ENCODE data around the gene HBD.

The HBD gene

GRCh38 chr11:5233307-5233706, 976 bp downstream of the HBD start:
- DNase-seq (ENCODE audit: extremely low spot score) = no peak
- CTCF ChIA-PET = no interaction called here
- POLR2A ChIA-PET = no interaction called here
- TF ChIP-seq FOXK2 (IDR thresholded peaks at IDR 0.05) (no peak), FOXA1 (IDR thresholded peaks at IDR 0.05) (no peak), ELF4 (IDR thresholded peaks at IDR 0.05) (no peak), SUZ12 (IDR thresholded peaks at IDR 0.05) (no peak)

GRCh38 chr11:5232821-5233220, 1.5 kb downstream of the HBD start:
- ChIA-PET CTCF (no interaction called here), POLR2A (no interaction called here)

GRCh38 chr11:5232176-5232575, 2.1 kb downstream of the HBD start:
- CTCF ChIA-PET = no interaction called here

More at GRCh38 chr11:5232821-5233220, 1.5 kb downstream of the HBD start:
- TF ChIP-seq, protein P1, sequence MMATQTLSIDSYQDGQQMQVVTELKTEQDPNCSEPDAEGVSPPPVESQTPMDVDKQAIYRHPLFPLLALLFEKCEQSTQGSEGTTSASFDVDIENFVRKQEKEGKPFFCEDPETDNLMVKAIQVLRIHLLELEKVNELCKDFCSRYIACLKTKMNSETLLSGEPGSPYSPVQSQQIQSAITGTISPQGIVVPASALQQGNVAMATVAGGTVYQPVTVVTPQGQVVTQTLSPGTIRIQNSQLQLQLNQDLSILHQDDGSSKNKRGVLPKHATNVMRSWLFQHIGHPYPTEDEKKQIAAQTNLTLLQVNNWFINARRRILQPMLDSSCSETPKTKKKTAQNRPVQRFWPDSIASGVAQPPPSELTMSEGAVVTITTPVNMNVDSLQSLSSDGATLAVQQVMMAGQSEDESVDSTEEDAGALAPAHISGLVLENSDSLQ (IDR thresholded peaks at IDR 0.05) = no peak
- TF ChIP-seq TARDBP (IDR thresholded peaks at IDR 0.05) (no peak), NFRKB (IDR thresholded peaks at IDR 0.05) (no peak), FOXK2 (IDR thresholded peaks at IDR 0.05) (no peak), ZNF384 (IDR thresholded peaks at IDR 0.05) (no peak), L3MBTL2 (conservative IDR thresholded peaks at IDR 0.05) (no peak), ARNT (IDR thresholded peaks at IDR 0.05) (no peak), LEF1 (IDR thresholded peaks at IDR 0.05; ENCODE audit: borderline replicate concordance) (no peak), BHLHE40 (IDR thresholded peaks at IDR 0.05; ENCODE audit: borderline replicate concordance) (no peak), CTBP1 (IDR thresholded peaks at IDR 0.05; ENCODE audit: borderline replicate concordance) (no peak), SP1 (IDR thresholded peaks at IDR 0.05) (no peak), FOXA1 (IDR thresholded peaks at IDR 0.05) (no peak), FOXM1 (IDR thresholded peaks at IDR 0.05; ENCODE audit: borderline replicate concordance) (no peak), SUZ12 (IDR thresholded peaks at IDR 0.05) (no peak), HDGF (IDR thresholded peaks at IDR 0.05; ENCODE audit: borderline replicate concordance) (no peak), ELF4 (IDR thresholded peaks at IDR 0.05) (no peak)
- no peak for DNase-seq (ENCODE audit: extremely low spot score)

GRCh38 chr11:5231111-5231510, 3.2 kb downstream of the HBD start:
- TF ChIP-seq SP1 (IDR thresholded peaks at IDR 0.05) (no peak), HDGF (IDR thresholded peaks at IDR 0.05; ENCODE audit: borderline replicate concordance) (no peak), SUZ12 (IDR thresholded peaks at IDR 0.05) (no peak), ZNF384 (IDR thresholded peaks at IDR 0.05) (no peak), FOXA1 (IDR thresholded peaks at IDR 0.05) (no peak), CTBP1 (IDR thresholded peaks at IDR 0.05; ENCODE audit: borderline replicate concordance) (no peak), ELF4 (IDR thresholded peaks at IDR 0.05) (no peak), LEF1 (IDR thresholded peaks at IDR 0.05; ENCODE audit: borderline replicate concordance) (no peak), FOXM1 (IDR thresholded peaks at IDR 0.05; ENCODE audit: borderline replicate concordance) (no peak), ARNT (IDR thresholded peaks at IDR 0.05) (no peak), NFRKB (IDR thresholded peaks at IDR 0.05) (no peak), BHLHE40 (IDR thresholded peaks at IDR 0.05; ENCODE audit: borderline replicate concordance) (no peak), FOXK2 (IDR thresholded peaks at IDR 0.05) (no peak), L3MBTL2 (conservative IDR thresholded peaks at IDR 0.05) (no peak), TARDBP (IDR thresholded peaks at IDR 0.05) (no peak)
- TF ChIP-seq, protein P1 (IDR thresholded peaks at IDR 0.05) = no peak
- CTCF ChIA-PET = no interaction called here
- POLR2A ChIA-PET = no interaction called here
- DNase-seq (ENCODE audit: extremely low spot score) = no peak

More at GRCh38 chr11:5232176-5232575, 2.1 kb downstream of the HBD start:
- TF ChIP-seq BHLHE40 (IDR thresholded peaks at IDR 0.05; ENCODE audit: borderline replicate concordance) (no peak), FOXK2 (IDR thresholded peaks at IDR 0.05) (no peak), NFRKB (IDR thresholded peaks at IDR 0.05) (no peak), ARNT (IDR thresholded peaks at IDR 0.05) (no peak), SP1 (IDR thresholded peaks at IDR 0.05) (no peak), ZNF384 (IDR thresholded peaks at IDR 0.05) (no peak), CTBP1 (IDR thresholded peaks at IDR 0.05; ENCODE audit: borderline replicate concordance) (no peak), FOXM1 (IDR thresholded peaks at IDR 0.05; ENCODE audit: borderline replicate concordance) (no peak), HDGF (IDR thresholded peaks at IDR 0.05; ENCODE audit: borderline replicate concordance) (no peak), ELF4 (IDR thresholded peaks at IDR 0.05) (no peak)
- TF ChIP-seq, protein P1 (IDR thresholded peaks at IDR 0.05) = no peak
- DNase-seq (ENCODE audit: extremely low spot score) = no peak
- POLR2A ChIA-PET = no interaction called here

DNA sequence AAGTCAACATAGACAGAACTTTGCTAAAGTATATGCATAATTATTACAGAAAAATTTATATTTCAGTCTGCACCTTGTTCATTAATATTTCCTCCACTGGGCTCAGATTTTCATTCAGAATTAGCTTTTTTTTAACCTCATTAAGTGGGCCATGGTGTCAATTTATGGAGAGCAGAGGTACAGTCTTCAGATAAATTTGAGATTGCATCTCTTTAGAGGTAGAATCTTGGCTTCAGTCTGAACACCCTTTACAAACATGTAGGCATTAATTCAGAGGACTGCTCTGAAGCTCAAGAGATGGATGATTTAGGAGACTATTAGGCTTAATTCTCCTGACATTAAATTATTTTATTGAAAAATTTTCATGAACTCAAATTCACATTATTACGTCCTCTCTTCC, 4.0 kb downstream of the HBD start:
- TF ChIP-seq TARDBP (IDR thresholded peaks at IDR 0.05) = no peak
- no peak for TF ChIP-seq L3MBTL2 (conservative IDR thresholded peaks at IDR 0.05)
- no peak for TF ChIP-seq LEF1 (IDR thresholded peaks at IDR 0.05; ENCODE audit: borderline replicate concordance)
- TF ChIP-seq, protein P1 (IDR thresholded peaks at IDR 0.05) = no peak
- TF ChIP-seq SP1 (IDR thresholded peaks at IDR 0.05) = no peak
- TF ChIP-seq NFRKB (IDR thresholded peaks at IDR 0.05) = no peak
- no peak for TF ChIP-seq HDGF (IDR thresholded peaks at IDR 0.05; ENCODE audit: borderline replicate concordance)
- no peak for TF ChIP-seq CTBP1 (IDR thresholded peaks at IDR 0.05; ENCODE audit: borderline replicate concordance)
- TF ChIP-seq FOXA1 (IDR thresholded peaks at IDR 0.05) = no peak
- no peak for TF ChIP-seq SUZ12 (IDR thresholded peaks at IDR 0.05)
- TF ChIP-seq ZNF384 (IDR thresholded peaks at IDR 0.05) = no peak
- ChIA-PET CTCF (no interaction called here), POLR2A (no interaction called here)
- no peak for DNase-seq (ENCODE audit: extremely low spot score)

- CTCF ChIA-PET = no interaction called here
- DNase-seq (ENCODE audit: extremely low spot score) = no peak
- TF ChIP-seq ELF4 (IDR thresholded peaks at IDR 0.05) (no peak), FOXA1 (IDR thresholded peaks at IDR 0.05) (no peak), BHLHE40 (IDR thresholded peaks at IDR 0.05; ENCODE audit: borderline replicate concordance) (no peak), ARNT (IDR thresholded peaks at IDR 0.05) (no peak), L3MBTL2 (conservative IDR thresholded peaks at IDR 0.05) (no peak), LEF1 (IDR thresholded peaks at IDR 0.05; ENCODE audit: borderline replicate concordance) (no peak), NFRKB (IDR thresholded peaks at IDR 0.05) (no peak), HDGF (IDR thresholded peaks at IDR 0.05; ENCODE audit: borderline replicate concordance) (no peak), TARDBP (IDR thresholded peaks at IDR 0.05) (no peak), ZNF384 (IDR thresholded peaks at IDR 0.05) (no peak), SP1 (IDR thresholded peaks at IDR 0.05) (no peak)
- POLR2A ChIA-PET = no interaction called here
Measured at GRCh38 chr11:5229796-5230195, 4.5 kb downstream of the HBD start.
